HEK293 (cell line): ENCODE results near the gene COMMD3.

Experiments
- CTCF ChIA-PET: fragments of 350-600 bp; formaldehyde crosslinking; extraction: SDS; loops from one replicate; lab custom pipeline; 2021; ENCODE audit warnings: antibody characterized with exemption; lab: Yijun Ruan, JAX
- POLR2A ChIA-PET: fragments of 300-600 bp; formaldehyde crosslinking; extraction: SDS; loops from one replicate; lab custom pipeline; 2020; ENCODE audit warnings: antibody characterized with exemption, inconsistent platforms; lab: Yijun Ruan, JAX
- H3K27ac ChIP-seq: fragments of 200-500 bp; sonication (Bioruptor generic); 2 replicates; pipeline ENCODE4 v1.5.1; 2014; ENCODE audit warnings: low read depth, low read length, control low read depth, inconsistent platforms; ENCODE audit errors: extremely low read depth
- H3K36me3 ChIP-seq, 2 experiments: fragments of 200-500 bp in 1 of 2; sonication (Bioruptor generic) in 1 of 2; 1 replicate in 1 of 2; 2 replicates in 1 of 2; pipeline ENCODE4 v1.5.1; 2014 to 2017; ENCODE audit warnings: inconsistent platforms in 2 of 2, low read length in 2 of 2; ENCODE audit not compliant: control insufficient read depth in 2 of 2, insufficient read depth in 1 of 2
- H3K4me1 ChIP-seq: fragments of 200-500 bp; sonication (Bioruptor generic); 2 replicates; pipeline ENCODE4 v1.5.1; 2014; ENCODE audit warnings: mild to moderate bottlenecking, low read length, inconsistent platforms; ENCODE audit not compliant: control insufficient read depth, insufficient read depth
- H3K4me3 ChIP-seq: 2 replicates; pipeline ENCODE4 v1.5.1; 2011; ENCODE audit warnings: low read depth, mild to moderate bottlenecking, control low read depth, low read length, moderate library complexity
- H3K9me3 ChIP-seq: fragments of 200-500 bp; sonication (Bioruptor generic); 2 replicates; pipeline ENCODE4 v1.5.1; 2014; ENCODE audit warnings: low read depth, low read length, inconsistent platforms; ENCODE audit not compliant: control insufficient read depth, insufficient read depth
- GLIS1 ChIP-seq: fragments of 450-650 bp; formaldehyde crosslinking; IDR thresholded peaks from 2 replicates; pipeline ENCODE4 v1.5.1; 2016; ENCODE audit warnings: missing biosample characterization, missing genetic modification characterization
- HOXC10 ChIP-seq: sonication (generic); formaldehyde crosslinking; IDR thresholded peaks from 2 replicates; pipeline ENCODE4 v1.8.1; 2023; ENCODE audit warnings: mild to moderate bottlenecking, missing genetic modification reagents
- HOXD13 ChIP-seq: sonication (generic); formaldehyde crosslinking; IDR thresholded peaks from 2 replicates; pipeline ENCODE4 v1.8.0; 2022; ENCODE audit warnings: missing genetic modification reagents, borderline replicate concordance
- IKZF3 ChIP-seq: fragments of 450-650 bp; IDR thresholded peaks from 2 replicates; pipeline ENCODE4 v1.5.0; 2018; ENCODE audit warnings: missing biosample characterization, mild to moderate bottlenecking, missing genetic modification characterization, moderate library complexity
- MEIS1 ChIP-seq: sonication (generic); formaldehyde crosslinking; IDR thresholded peaks from 2 replicates; pipeline ENCODE4 v1.8.1; 2022; ENCODE audit warnings: missing genetic modification reagents, mild to moderate bottlenecking, borderline replicate concordance
- SCRT1 ChIP-seq: fragments of 450-650 bp; formaldehyde crosslinking; IDR thresholded peaks from 2 replicates; pipeline ENCODE4 v1.5.1; 2016; ENCODE audit warnings: missing biosample characterization, missing genetic modification characterization, borderline replicate concordance
- ZFP37 ChIP-seq: fragments of 450-650 bp; formaldehyde crosslinking; IDR thresholded peaks from 2 replicates; pipeline ENCODE4 v1.5.1; 2016; ENCODE audit warnings: missing biosample characterization, missing genetic modification characterization
- ZIC2 ChIP-seq: fragments of 450-650 bp; formaldehyde crosslinking; IDR thresholded peaks from 2 replicates; pipeline ENCODE4 v1.5.1; 2016; ENCODE audit warnings: missing biosample characterization, missing genetic modification characterization
- ZNF121 ChIP-seq: fragments of 450-650 bp; formaldehyde crosslinking; IDR thresholded peaks from 2 replicates; pipeline ENCODE4 v1.5.1; 2016; ENCODE audit warnings: missing biosample characterization, missing genetic modification characterization
- ZNF140 ChIP-seq: fragments of 450-650 bp; formaldehyde crosslinking; IDR thresholded peaks from 2 replicates; pipeline ENCODE4 v1.5.1; 2016; ENCODE audit warnings: missing biosample characterization, missing genetic modification characterization
- ZNF16 ChIP-seq: fragments of 450-650 bp; formaldehyde crosslinking; IDR thresholded peaks from 2 replicates; pipeline ENCODE4 v1.5.1; 2016; ENCODE audit warnings: low read depth, missing biosample characterization, missing genetic modification characterization
- ZNF169 ChIP-seq: fragments of 450-650 bp; formaldehyde crosslinking; IDR thresholded peaks from 2 replicates; pipeline ENCODE4 v1.5.1; 2016; ENCODE audit warnings: missing biosample characterization, missing genetic modification characterization
- ZNF19 ChIP-seq: fragments of 450-650 bp; formaldehyde crosslinking; IDR thresholded peaks from 2 replicates; pipeline ENCODE4; 2016; ENCODE audit warnings: missing biosample characterization, missing genetic modification characterization, low read depth
- ZNF202 ChIP-seq: fragments of 450-650 bp; formaldehyde crosslinking; IDR thresholded peaks from 2 replicates; pipeline ENCODE4 v1.5.1; 2016; ENCODE audit warnings: missing biosample characterization, missing genetic modification characterization, borderline replicate concordance
- ZNF266 ChIP-seq: fragments of 450-650 bp; formaldehyde crosslinking; IDR thresholded peaks from 2 replicates; pipeline ENCODE4 v1.5.1; 2016; ENCODE audit warnings: missing biosample characterization, missing genetic modification characterization, low read depth
- ZNF280C ChIP-seq: fragments of 450-650 bp; formaldehyde crosslinking; IDR thresholded peaks from 2 replicates; pipeline ENCODE4 v1.5.1; 2016; ENCODE audit warnings: missing biosample characterization, missing genetic modification characterization
- ZNF292 ChIP-seq: fragments of 450-650 bp; formaldehyde crosslinking; IDR thresholded peaks from 2 replicates; pipeline ENCODE4 v1.5.1; 2016; ENCODE audit warnings: low read depth, missing biosample characterization, missing genetic modification characterization, borderline replicate concordance
- ZNF302 ChIP-seq: fragments of 450-650 bp; formaldehyde crosslinking; IDR thresholded peaks from 2 replicates; pipeline ENCODE4 v1.5.1; 2016; ENCODE audit warnings: missing biosample characterization, missing genetic modification characterization, low read depth
- ZNF341 ChIP-seq: fragments of 450-650 bp; formaldehyde crosslinking; IDR thresholded peaks from 2 replicates; pipeline ENCODE4; 2016; ENCODE audit warnings: low read depth, missing biosample characterization, missing genetic modification characterization
- ZNF37A ChIP-seq: fragments of 450-650 bp; IDR thresholded peaks from 2 replicates; pipeline ENCODE4 v1.5.1; 2018; ENCODE audit warnings: missing biosample characterization, missing genetic modification characterization
- ZNF426 ChIP-seq: fragments of 450-650 bp; formaldehyde crosslinking; IDR thresholded peaks from 2 replicates; pipeline ENCODE4 v1.5.1; 2017; ENCODE audit warnings: missing biosample characterization, missing genetic modification characterization, mild to moderate bottlenecking, inconsistent platforms, moderate library complexity
- ZNF510 ChIP-seq: fragments of 450-650 bp; formaldehyde crosslinking; IDR thresholded peaks from 2 replicates; pipeline ENCODE4 v1.5.1; 2018; ENCODE audit warnings: mild to moderate bottlenecking, missing genetic modification characterization, missing biosample characterization; ENCODE audit not compliant: insufficient replicate concordance
- ZNF529 ChIP-seq: fragments of 450-650 bp; formaldehyde crosslinking; IDR thresholded peaks from 2 replicates; pipeline ENCODE4 v1.5.1; 2017; ENCODE audit warnings: missing genetic modification characterization, missing biosample characterization; ENCODE audit not compliant: insufficient replicate concordance
- ZNF555 ChIP-seq: fragments of 450-650 bp; formaldehyde crosslinking; conservative IDR thresholded peaks from 2 replicates; pipeline ENCODE4 v1.5.1; 2017; ENCODE audit warnings: missing biosample characterization, mild to moderate bottlenecking, missing genetic modification characterization, inconsistent platforms
- ZNF558 ChIP-seq: fragments of 450-650 bp; formaldehyde crosslinking; IDR thresholded peaks from 2 replicates; pipeline ENCODE4 v1.5.1; 2016; ENCODE audit warnings: missing biosample characterization, missing genetic modification characterization
- ZNF561 ChIP-seq: fragments of 450-650 bp; IDR thresholded peaks from 2 replicates; pipeline ENCODE4 v1.5.1; 2018; ENCODE audit warnings: missing biosample characterization, missing genetic modification characterization, borderline replicate concordance
- ZNF596 ChIP-seq: fragments of 450-650 bp; IDR thresholded peaks from 2 replicates; pipeline ENCODE4 v1.5.0; 2018; ENCODE audit warnings: missing biosample characterization, mild to moderate bottlenecking, missing genetic modification characterization, moderate library complexity
- ZNF664 ChIP-seq: fragments of 450-650 bp; formaldehyde crosslinking; IDR thresholded peaks from 2 replicates; pipeline ENCODE4 v1.5.1; 2016; ENCODE audit warnings: missing biosample characterization, missing genetic modification characterization
- ZSCAN30 ChIP-seq: fragments of 450-650 bp; IDR thresholded peaks from 2 replicates; pipeline ENCODE4 v1.5.1; 2018; ENCODE audit warnings: missing biosample characterization, mild to moderate bottlenecking, missing genetic modification characterization, moderate library complexity
- TF ChIP-seq, protein P1 (sequence below): fragments of 450-650 bp; IDR thresholded peaks from 2 replicates; pipeline ENCODE4 v1.5.1; 2018; ENCODE audit warnings: missing biosample characterization, missing genetic modification characterization

COMMD3 gene

DNA sequence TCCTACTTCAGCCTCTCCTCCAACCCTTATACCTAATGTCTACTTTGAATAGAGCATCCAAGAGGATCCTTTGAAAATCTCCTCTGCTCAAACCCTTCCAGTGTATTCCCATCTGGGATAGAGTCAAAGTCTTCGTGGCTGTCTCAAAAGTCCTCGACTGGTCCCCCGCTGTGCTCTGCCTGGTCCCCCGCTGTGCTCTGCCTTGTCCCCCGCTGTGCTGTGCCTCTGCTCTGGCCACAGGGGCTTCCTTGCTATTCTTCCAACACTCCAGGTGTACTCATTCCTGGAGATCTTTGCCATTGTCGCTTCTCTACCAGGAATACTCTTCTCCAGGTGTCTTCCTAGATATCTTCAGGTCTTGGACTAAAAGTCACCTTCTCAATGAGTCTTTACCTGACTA, 36.1 kb upstream of the COMMD3 start:
- Histone ChIP-seq H3K4me1 (no peaks in the 10 kb centered on the region), H3K9me3 (no peaks in the 10 kb centered on the region), H3K36me3 (no peaks in the 10 kb centered on the region), H3K27ac (no peak overlapping the region), H3K4me3 (no peak overlapping the region)
- POLR2A ChIA-PET, result no interaction called here
- TF ChIP-seq ZIC2 (tag by site-specific recombination) (peak; percentile 94), GLIS1 (tag by site-specific recombination) (peak; percentile 95), ZNF16 (no peak), IKZF3 (peak; percentile 45; the same call in 1 of the 2 replicates), ZNF596 (tag by site-specific recombination) (0 out of 2 replicates have a peak, but pooled peaks have one; percentile 6)
- CTCF ChIA-PET, result no interaction called here

GRCh38 chr10:22285130-22285529, 31.1 kb upstream of the COMMD3 start:
- POLR2A ChIA-PET, result no interaction called here
- CTCF ChIA-PET, result no interaction called here
- Histone ChIP-seq H3K27ac (no peak overlapping the region), H3K9me3 (no peaks in the 10 kb centered on the region), H3K36me3 (no peaks in the 10 kb centered on the region), H3K4me1 (no peaks in the 10 kb centered on the region), H3K4me3 (no peak overlapping the region)
- TF ChIP-seq, protein P1, sequence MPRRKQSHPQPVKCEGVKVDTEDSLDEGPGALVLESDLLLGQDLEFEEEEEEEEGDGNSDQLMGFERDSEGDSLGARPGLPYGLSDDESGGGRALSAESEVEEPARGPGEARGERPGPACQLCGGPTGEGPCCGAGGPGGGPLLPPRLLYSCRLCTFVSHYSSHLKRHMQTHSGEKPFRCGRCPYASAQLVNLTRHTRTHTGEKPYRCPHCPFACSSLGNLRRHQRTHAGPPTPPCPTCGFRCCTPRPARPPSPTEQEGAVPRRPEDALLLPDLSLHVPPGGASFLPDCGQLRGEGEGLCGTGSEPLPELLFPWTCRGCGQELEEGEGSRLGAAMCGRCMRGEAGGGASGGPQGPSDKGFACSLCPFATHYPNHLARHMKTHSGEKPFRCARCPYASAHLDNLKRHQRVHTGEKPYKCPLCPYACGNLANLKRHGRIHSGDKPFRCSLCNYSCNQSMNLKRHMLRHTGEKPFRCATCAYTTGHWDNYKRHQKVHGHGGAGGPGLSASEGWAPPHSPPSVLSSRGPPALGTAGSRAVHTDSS (tag by site-specific recombination), result no peak
- TF ChIP-seq ZNF426 (no peak), ZNF202 (tag by site-specific recombination) (no peak)

DNA sequence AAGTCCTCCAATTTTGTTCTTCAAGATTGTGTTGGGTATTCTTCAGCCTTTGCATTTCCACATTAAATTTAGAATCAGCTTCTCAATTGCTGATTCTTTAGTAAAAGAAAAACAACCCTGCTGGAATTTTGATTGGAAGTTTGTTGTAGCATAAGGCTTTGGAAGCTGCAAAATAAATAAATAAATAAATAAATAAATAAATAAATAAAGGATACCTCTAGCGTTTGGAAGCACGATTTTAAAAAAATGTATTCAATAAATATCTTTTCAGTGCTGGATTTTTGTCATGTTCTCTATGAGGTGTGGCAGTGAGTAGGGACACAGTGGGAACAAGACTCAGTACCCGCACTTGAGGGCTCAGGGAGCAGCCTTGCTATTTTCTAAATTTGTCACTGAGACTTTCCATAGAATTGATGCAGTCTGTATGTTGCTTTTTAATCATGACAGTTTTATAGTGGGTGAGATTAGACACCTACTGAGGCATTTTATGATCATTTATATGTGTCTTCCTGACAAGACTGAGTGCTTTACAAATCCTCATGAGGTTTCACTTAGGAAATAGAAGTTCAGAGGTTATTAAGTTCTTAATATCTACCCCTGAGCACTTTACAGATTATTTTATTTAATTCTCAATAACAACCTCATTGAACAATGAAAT, 22.3 kb upstream of the COMMD3 start:
- peaks cover 8% of the 10 kb centered on the region for H3K4me1 ChIP-seq
- ChIA-PET POLR2A (no interaction called here), CTCF (no interaction called here)
- no peaks in the 10 kb centered on the region for H3K9me3 ChIP-seq
- H3K4me3 ChIP-seq, result no peak overlapping the region
- H3K36me3 ChIP-seq, result no peaks in the 10 kb centered on the region
- 0 out of 2 replicates have a peak overlapping the region, but pooled peaks have one; percentile 55 for H3K27ac ChIP-seq
- TF ChIP-seq ZNF555 (tag by site-specific recombination) (peak; percentile 91), ZSCAN30 (tag by site-specific recombination) (peak; percentile 57; the same call in 1 of the 2 replicates), HOXC10 (CRISPR knock-in tag) (no peak), ZNF664 (tag by site-specific recombination) (peak; percentile 83), ZNF561 (peak; percentile 41; the same call in 1 of the 2 replicates), ZNF302 (tag by site-specific recombination) (0 out of 2 replicates have a peak, but pooled peaks have one; percentile 36), ZNF37A (tag by site-specific recombination) (no peak), ZNF121 (tag by site-specific recombination) (peak; percentile 31; the same call in 1 of the 2 replicates), ZNF510 (tag by site-specific recombination) (peak; percentile 94), ZNF140 (tag by site-specific recombination) (peak; percentile 93; the same call in 1 of the 2 replicates), ZFP37 (tag by site-specific recombination) (no peak), IKZF3 (peak; percentile 64), ZNF292 (0 out of 2 replicates have a peak, but pooled peaks have one; percentile 26), ZNF558 (peak; percentile 86), HOXD13 (CRISPR knock-in tag) (no peak), ZNF266 (tag by site-specific recombination) (peak; percentile 85), ZNF19 (peak; percentile 93), ZNF280C (tag by site-specific recombination) (no peak), SCRT1 (tag by site-specific recombination) (no peak), ZNF169 (tag by site-specific recombination) (no peak), MEIS1 (CRISPR knock-in tag) (no peak), ZNF529 (peak; percentile 36), ZNF341 (tag by site-specific recombination) (peak; percentile 39; the same call in 1 of the 2 replicates)
